ENCODE measurements around the gene RND2.
"Not testable (repeated sequence)": the region's sequence is repeated elsewhere in the genome, so short reads cannot be mapped to it uniquely, and the experiment has no call there.

Gene RND2

GRCh38 chr17:43024407-43025289 lies at the start of gene RND2:
Gene RND2 (plus strand): TSS chr17:43025231. CDS start chr17:43025348, 117 bp downstream.
- DNase-seq (ENCODE audit: low read depth): peak; percentile 55
- TF ChIP-seq CTCF (IDR thresholded peaks at IDR 0.05; ENCODE audit: low read depth, low read length, missing control alignments): peak; percentile 76
- peak within 1 kb of the TSS; percentile 58 for H3K4me3 ChIP-seq (ENCODE audit: low read depth, low read length)

GRCh38 chr17:42975265-42975664 lies 49.8 kb upstream of the RND2 start:
- no peak for TF ChIP-seq CTCF (IDR thresholded peaks at IDR 0.05; ENCODE audit: low read depth, low read length, missing control alignments)
- no peak overlapping the region for H3K4me3 ChIP-seq (ENCODE audit: low read depth, low read length)
- no peak for DNase-seq (ENCODE audit: low read depth)

- not testable (repeated sequence) for DNase-seq (ENCODE audit: low read depth); H3K4me3 ChIP-seq (ENCODE audit: low read depth, low read length)
These were observed 49.3 kb upstream of the RND2 start for GRCh38 chr17:42975701-42976100.

GRCh38 chr17:42979511-42980273 lies 45.3 kb upstream of the RND2 start, which contains the start of gene PTGES3L:
Gene PTGES3L (minus strand): TSS chr17:42980080. CDS start chr17:42980053, 27 bp downstream.
- no peak for TF ChIP-seq CTCF (IDR thresholded peaks at IDR 0.05; ENCODE audit: low read depth, low read length, missing control alignments)
- peak within 1 kb of the TSS; percentile 88 for H3K4me3 ChIP-seq (ENCODE audit: low read depth, low read length)
- DNase-seq (ENCODE audit: low read depth): no peak

- no peak for DNase-seq (ENCODE audit: low read depth)
- peak within 1 kb of the TSS; percentile 88 for H3K4me3 ChIP-seq (ENCODE audit: low read depth, low read length)
- TF ChIP-seq CTCF (IDR thresholded peaks at IDR 0.05; ENCODE audit: low read depth, low read length, missing control alignments): no peak
These were observed 44.7 kb upstream of the RND2 start, which contains the start of gene RUNDC1 for GRCh38 chr17:42980274-42980765. Gene RUNDC1 (plus strand): TSS chr17:42980565. CDS start chr17:42980577, 12 bp downstream.

- H3K4me3 ChIP-seq (ENCODE audit: low read depth, low read length): peak overlapping the region; percentile 88
- peak; percentile 31 for TF ChIP-seq CTCF (IDR thresholded peaks at IDR 0.05; ENCODE audit: low read depth, low read length, missing control alignments)
- no peak for DNase-seq (ENCODE audit: low read depth)
These were observed 44.1 kb upstream of the RND2 start for GRCh38 chr17:42980766-42981397.
